Activated CD4-positive, alpha-beta memory T cell treated with anti-CD3 and anti-CD28 coated beads, Interleukin-2, amount 10 ng/mL, durations not matched to agents 7 days and 5 days (primary cell): ENCODE results near the gene CEP170B. TPM values are rescaled to one million over a fixed set of nuclear protein-coding genes. Genes with fewer than 3 reads are reported as not detected.

Experiments
- total RNA-seq, 2 experiments: library from RNA; stranded (reverse); gene quantifications; one replicate each; pipeline ENCODE4 v1.2.3, GENCODE V29; 2021

The CEP170B gene
- total RNA-seq, 2 experiments from 2014 or later: 3.0 to 3.2 TPM

Other genes starting within 250 kb of the CEP170B start
- 100 to 1,000 TPM; 120 to 132 TPM for gene INF2, start 175.7 kb upstream of the CEP170B start, total RNA-seq
- 1 to 10 TPM in 1 of 2 experiments, under 1 TPM in 1; 0.98 to 1.2 TPM for gene ADSS1, start 141.0 kb upstream of the CEP170B start, total RNA-seq
- 10 to 100 TPM; 87.0 to 96.2 TPM for gene SIVA1, start 112.1 kb upstream of the CEP170B start, total RNA-seq
- 100 to 1,000 TPM; 157 to 162 TPM for gene AKT1, start 69.5 kb upstream of the CEP170B start, total RNA-seq
- 1 to 10 TPM; 4.9 to 5.5 TPM for gene ZBTB42, start 64.2 kb upstream of the CEP170B start, total RNA-seq
- gene PLD4, start 59.6 kb downstream of the CEP170B start, total RNA-seq: not detected
- gene AHNAK2, start 113.1 kb downstream of the CEP170B start, total RNA-seq: not detected
- under 1 TPM; 0.38 to 0.68 TPM for gene CLBA1, start 120.5 kb downstream of the CEP170B start, total RNA-seq
- 10 to 100 TPM; 57.1 to 57.5 TPM for gene CDCA4, start 155.8 kb downstream of the CEP170B start, total RNA-seq
- 10 to 100 TPM; 51.2 to 51.4 TPM for gene GPR132, start 200.2 kb downstream of the CEP170B start, total RNA-seq